ENCODE measurements around the gene PCMTD2.

- TF ChIP-seq CTCF (IDR thresholded peaks at IDR 0.05): no peak
- TF ChIP-seq ZFX (IDR thresholded peaks at IDR 0.05; ENCODE audit: borderline replicate concordance): no peak
These were observed 26.6 kb upstream of the PCMTD2 start for GRCh38 chr20:64228751-64229506.
